Stomach (tissue), 4 donors: ENCODE results near the gene KDELR3.

Experiments
- EP300 ChIP-seq: sonication (generic); formaldehyde crosslinking; IDR thresholded peaks from one replicate; pipeline ENCODE4 v1.6.1; 2017; ENCODE audit warnings: antibody characterized with exemption
- TF ChIP-seq, protein P1 (sequence below), 7 experiments: fragments of 450-650 bp in 4 of 7; fragments of 200-600 bp in 3 of 7; sonication (generic) in 3 of 7; IDR thresholded peaks; one replicate each; pipeline ENCODE4 v1.5.1; 2016 to 2019; ENCODE audit warnings: antibody characterized with exemption in 7 of 7, control low read depth in 2 of 7, mild to moderate bottlenecking in 1 of 7

DNA sequence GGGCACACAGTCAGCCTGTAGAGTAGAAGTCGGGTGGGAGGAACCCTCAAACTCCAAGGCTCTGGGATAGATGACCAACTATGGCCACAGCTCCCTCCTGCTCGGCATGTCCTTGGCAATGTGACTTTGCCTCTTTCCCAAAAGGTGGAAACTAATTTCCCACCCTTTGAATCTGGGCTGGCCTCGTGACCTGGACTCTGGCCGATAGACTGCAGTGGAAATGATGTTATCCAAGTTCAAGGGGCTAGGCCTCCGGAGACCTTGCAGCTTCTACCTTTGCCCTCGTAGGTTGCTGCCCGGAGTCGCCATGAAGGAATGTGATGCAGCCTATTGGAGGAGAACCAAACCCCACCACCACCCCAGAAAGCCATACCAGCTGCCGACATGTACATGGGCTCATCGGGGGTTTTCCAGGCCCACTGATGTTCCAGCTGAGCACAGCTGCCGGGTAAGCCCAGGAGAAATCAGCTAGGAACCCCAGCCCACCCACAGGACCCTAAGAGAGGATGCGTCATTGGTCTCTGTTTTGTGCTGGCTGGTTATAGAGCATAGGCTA is 43.3 kb upstream of the KDELR3 start:
- TF ChIP-seq EP300, result no peak
- TF ChIP-seq, protein P1, sequence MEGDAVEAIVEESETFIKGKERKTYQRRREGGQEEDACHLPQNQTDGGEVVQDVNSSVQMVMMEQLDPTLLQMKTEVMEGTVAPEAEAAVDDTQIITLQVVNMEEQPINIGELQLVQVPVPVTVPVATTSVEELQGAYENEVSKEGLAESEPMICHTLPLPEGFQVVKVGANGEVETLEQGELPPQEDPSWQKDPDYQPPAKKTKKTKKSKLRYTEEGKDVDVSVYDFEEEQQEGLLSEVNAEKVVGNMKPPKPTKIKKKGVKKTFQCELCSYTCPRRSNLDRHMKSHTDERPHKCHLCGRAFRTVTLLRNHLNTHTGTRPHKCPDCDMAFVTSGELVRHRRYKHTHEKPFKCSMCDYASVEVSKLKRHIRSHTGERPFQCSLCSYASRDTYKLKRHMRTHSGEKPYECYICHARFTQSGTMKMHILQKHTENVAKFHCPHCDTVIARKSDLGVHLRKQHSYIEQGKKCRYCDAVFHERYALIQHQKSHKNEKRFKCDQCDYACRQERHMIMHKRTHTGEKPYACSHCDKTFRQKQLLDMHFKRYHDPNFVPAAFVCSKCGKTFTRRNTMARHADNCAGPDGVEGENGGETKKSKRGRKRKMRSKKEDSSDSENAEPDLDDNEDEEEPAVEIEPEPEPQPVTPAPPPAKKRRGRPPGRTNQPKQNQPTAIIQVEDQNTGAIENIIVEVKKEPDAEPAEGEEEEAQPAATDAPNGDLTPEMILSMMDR (IDR thresholded peaks at IDR 0.05), result no peak
